ENCODE results near the gene POLR2F.

DNA sequence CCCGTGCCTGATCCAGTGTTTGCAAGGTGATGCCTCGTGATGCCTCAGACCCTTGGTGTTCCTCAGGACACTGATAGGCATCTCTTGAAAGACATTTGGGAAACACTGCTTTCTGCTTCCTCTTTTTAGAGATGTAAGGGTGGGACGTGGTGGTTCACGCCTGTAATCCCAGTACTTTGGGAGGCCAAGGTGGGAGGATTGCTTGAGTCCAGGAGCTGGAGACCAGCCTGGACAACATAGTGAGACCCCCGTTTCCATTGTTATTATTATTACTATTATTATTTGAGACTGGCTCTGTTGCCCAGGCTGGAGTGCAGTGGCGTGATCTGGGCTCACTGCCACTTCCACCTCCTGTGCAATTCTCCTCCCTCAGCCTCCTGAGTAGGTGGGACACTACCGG lies 37.4 kb downstream of the POLR2F start:
- TF ChIP-seq, protein P1, sequence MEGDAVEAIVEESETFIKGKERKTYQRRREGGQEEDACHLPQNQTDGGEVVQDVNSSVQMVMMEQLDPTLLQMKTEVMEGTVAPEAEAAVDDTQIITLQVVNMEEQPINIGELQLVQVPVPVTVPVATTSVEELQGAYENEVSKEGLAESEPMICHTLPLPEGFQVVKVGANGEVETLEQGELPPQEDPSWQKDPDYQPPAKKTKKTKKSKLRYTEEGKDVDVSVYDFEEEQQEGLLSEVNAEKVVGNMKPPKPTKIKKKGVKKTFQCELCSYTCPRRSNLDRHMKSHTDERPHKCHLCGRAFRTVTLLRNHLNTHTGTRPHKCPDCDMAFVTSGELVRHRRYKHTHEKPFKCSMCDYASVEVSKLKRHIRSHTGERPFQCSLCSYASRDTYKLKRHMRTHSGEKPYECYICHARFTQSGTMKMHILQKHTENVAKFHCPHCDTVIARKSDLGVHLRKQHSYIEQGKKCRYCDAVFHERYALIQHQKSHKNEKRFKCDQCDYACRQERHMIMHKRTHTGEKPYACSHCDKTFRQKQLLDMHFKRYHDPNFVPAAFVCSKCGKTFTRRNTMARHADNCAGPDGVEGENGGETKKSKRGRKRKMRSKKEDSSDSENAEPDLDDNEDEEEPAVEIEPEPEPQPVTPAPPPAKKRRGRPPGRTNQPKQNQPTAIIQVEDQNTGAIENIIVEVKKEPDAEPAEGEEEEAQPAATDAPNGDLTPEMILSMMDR (IDR thresholded peaks at IDR 0.05), result no peak
- TF ChIP-seq POLR2A (IDR thresholded peaks at IDR 0.05) (no peak), EP300 (IDR thresholded peaks at IDR 0.05) (no peak)
